T-helper 2 cell treated with Interferon-gamma antibody and Interleukin-4, amounts not matched to agents 100 ng/mL and 5 ng/mL, for 36 hours (primary cell): ENCODE data around the gene STK38L. TPM values are rescaled to one million over a fixed set of nuclear protein-coding genes. Genes with fewer than 3 reads are reported as not detected.

Experiments
- intact Hi-C: fragments of 100-400 bp; cut with micrococcal nuclease; formaldehyde crosslinking; loops from one replicate; pipeline ENCODE4 v1.15.1; 2023
- total RNA-seq: library from RNA; stranded (reverse); gene quantifications from 2 replicates; pipeline ENCODE4 v1.2.3, GENCODE V29; 2022

Gene STK38L
- total RNA-seq, 1 donor from 2014 or later: 19.1 TPM

DNA sequence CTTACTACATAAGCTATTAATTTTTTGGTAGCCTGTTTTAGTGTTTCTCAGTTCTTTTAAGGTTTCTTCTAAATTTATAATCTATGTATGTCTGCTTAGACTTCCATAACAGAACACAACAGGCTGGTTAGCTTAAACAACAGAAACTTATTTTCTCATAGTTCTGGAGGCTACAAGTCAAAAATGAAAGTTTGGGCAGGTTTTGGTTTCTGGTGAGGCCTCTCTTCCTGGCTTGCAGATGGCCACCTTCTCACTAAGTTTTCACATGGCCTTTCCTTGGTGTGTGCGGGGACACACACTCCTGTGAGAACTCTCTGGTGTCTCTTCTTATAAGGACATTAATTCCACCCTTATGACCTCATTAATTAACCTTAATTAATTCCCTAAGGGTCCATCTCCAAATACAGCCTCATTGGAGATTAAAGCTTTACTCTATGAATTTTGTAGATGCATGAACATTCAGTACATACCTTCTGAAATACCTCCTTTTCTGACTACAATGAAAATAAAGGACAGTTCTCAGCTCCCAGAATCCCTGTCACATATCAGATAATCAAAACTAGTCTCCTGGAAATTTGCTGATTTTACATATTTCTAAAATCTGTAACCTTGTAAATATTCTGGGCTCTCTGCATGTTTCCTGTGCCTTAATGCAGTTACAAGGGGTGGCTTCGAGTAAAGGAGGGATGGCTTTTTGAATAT lies 65.4 kb downstream of the STK38L start:
- intact Hi-C loops: loop anchor here (5.0 to 10.0 kb wide), 3 partner anchors 167 to 455 kb away; partner anchors contain the start of genes FGFR1OP2 and INTS13

DNA sequence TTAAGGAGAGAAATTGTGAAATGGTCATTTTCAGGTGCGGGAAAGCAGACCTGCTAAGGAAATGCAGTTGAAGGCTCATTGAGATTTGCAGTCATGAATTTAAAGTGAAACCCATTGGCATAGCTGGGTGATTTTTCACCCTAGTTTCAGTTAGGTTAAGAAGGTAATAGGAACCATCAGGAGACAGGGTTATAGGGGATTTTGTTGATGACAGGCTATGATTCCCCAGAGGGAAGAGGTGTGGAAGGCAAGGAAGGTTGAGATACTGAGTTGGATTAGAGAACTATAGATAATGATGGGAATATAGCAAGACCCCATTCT lies 65.9 kb downstream of the STK38L start:
- intact Hi-C loops: loop anchor here (5.0 to 10.0 kb wide), 3 partner anchors 168 to 455 kb away; partner anchors contain the start of genes FGFR1OP2 and INTS13

GRCh38 chr12:27316947-27317346 lies 72.9 kb downstream of the STK38L start:
- intact Hi-C loops: no loop called here

DNA sequence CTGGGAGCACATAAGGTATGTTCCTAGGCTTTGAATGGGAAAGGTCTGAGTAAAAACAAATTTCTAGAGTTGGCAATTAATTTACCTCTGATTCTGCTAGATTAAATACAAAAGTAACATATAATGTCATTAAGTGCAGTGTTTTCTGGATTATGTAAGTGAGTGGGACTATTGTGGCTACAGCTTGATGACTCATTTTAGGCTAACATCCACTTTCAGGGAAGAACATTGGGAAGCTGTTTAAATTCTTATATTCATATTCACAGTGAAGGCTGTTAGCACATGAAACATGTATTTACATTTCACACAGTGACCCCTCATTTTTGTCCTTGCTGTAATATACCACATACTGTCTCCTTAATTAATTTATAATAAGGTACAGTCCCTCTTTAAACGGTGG lies 75.3 kb downstream of the STK38L start:
- intact Hi-C loops: no loop called here

GRCh38 chr12:27319848-27320247 lies 75.8 kb downstream of the STK38L start:
- intact Hi-C loops: no loop called here

- intact Hi-C loops: no loop called here
Observed at GRCh38 chr12:27324530-27324929, 80.4 kb downstream of the STK38L start.

DNA sequence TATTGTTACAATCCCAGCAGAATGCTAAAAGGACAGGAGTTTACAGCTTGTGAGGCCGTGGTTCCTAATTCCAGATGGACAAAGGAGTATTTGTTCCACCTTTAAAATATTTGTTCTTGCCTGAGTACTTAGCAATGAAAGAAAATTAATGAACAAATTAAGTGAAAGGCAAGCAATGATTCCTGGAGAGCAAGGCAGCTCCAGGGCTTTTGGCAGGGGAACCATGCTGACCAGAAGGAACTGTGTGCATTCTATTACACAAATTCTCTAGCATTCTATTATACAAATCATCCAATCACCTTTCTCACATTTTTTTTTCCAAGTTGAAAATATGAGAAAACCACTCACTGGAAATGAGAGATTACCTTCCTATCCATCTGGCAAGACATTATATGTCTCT lies 86.8 kb downstream of the STK38L start:
- intact Hi-C loops: loop anchor here (5.0 to 10.0 kb wide), 3 partner anchors 51 to 394 kb away; partner anchors contain the start of genes FGFR1OP2, INTS13 and PPFIBP1

DNA sequence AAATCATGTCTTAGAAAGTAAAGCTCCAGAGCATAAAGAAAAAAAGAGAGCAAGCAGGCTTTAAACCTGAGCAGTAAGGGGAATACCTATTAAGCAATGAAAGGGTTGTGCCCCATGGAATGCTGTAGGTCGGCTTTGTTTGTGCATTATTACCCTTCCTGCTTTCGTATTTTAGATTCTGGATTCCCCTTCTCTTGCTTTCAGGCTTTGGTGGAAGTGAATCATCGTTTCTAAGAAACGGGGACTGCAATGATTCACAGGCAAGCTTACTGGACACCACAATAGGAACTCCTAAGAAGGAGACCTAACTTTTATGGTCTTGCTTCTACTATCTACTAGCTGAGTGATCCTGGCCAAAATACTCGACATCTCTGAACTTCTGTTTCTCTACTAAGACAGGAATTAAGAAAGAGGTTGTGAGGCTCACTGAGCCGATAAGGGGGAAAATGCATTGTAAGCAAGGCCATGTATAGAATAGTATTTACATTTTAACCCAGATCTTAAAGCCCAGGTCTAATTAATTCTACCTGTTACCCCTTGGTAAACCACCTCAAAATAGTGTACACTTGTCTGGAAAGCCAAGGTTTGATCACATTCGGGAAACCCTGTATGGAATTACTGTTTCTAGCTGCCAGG lies 87.3 kb downstream of the STK38L start:
- intact Hi-C loops: loop anchor here (5.0 to 10.0 kb wide), 3 partner anchors 51 to 394 kb away; partner anchors contain the start of genes FGFR1OP2, INTS13 and PPFIBP1

GRCh38 chr12:27331927-27332324 lies 87.8 kb downstream of the STK38L start:
- intact Hi-C loops: loop anchor here (2.0 to 10.0 kb wide), 6 partner anchors 50 to 395 kb away; partner anchors contain the start of genes FGFR1OP2, INTS13, MRPS35 and PPFIBP1

DNA sequence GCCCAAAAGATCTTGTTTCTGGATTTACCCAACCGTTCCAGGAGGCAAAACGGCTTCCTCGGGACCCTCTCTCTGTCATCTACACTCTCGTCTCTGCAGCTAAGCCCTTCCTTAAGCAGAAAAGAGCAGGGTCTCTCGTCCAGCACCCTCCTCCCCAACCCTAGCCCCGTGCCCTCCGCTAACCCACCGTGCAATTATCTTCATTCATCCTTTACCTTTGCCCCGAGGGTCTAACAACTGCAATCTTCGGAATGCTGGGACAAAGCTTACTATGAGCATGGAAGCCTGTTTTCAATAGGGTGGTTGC lies 88.3 kb downstream of the STK38L start:
- intact Hi-C loops: loop anchor here (2.0 to 10.0 kb wide), 6 partner anchors 50 to 395 kb away; partner anchors contain the start of genes FGFR1OP2, INTS13, MRPS35 and PPFIBP1

GRCh38 chr12:27332714-27333402 lies 88.8 kb downstream of the STK38L start, which contains the start of gene BMAL2:
Gene BMAL2, plus strand, starts transcription at chr12:27332836. Its CDS starts 237 bp downstream, at chr12:27333073.
- intact Hi-C loops: loop anchor here (2.0 to 10.0 kb wide), 6 partner anchors 49 to 396 kb away; partner anchors contain the start of genes FGFR1OP2, INTS13, MRPS35 and PPFIBP1

DNA sequence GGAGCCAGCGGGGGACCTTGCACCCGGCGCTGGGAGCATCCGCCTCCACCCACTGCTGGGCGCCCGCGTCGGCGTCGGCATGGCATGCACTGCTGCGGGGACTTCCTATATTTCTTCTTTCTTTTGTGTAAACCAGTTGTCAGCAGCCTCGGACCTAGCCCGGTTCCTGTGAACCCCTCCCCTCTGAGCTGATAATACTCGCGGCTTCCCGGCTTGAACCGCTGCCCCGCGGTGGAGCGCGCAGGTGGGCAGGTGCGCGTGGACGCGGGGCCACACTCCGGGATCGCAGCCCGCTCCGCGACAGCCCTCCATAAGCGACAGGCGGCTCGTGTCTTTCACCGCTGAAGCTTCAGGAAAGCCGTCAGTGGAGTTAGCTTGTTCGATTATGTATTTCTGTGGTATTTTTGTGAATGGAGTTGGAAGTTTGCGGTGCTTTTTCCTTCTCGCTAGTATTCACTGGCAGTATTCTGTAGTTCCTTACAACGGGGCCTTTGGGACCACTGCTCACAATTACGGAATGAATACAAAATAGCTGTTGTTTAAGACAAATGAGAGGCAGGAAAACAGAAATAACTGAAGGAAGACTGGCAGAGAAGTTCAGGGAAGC lies 89.4 kb downstream of the STK38L start:
- intact Hi-C loops: loop anchor here (1.0 to 10.0 kb wide), 7 partner anchors 49 to 396 kb away; partner anchors contain the start of genes FGFR1OP2, INTS13, MED21 and MRPS35

DNA sequence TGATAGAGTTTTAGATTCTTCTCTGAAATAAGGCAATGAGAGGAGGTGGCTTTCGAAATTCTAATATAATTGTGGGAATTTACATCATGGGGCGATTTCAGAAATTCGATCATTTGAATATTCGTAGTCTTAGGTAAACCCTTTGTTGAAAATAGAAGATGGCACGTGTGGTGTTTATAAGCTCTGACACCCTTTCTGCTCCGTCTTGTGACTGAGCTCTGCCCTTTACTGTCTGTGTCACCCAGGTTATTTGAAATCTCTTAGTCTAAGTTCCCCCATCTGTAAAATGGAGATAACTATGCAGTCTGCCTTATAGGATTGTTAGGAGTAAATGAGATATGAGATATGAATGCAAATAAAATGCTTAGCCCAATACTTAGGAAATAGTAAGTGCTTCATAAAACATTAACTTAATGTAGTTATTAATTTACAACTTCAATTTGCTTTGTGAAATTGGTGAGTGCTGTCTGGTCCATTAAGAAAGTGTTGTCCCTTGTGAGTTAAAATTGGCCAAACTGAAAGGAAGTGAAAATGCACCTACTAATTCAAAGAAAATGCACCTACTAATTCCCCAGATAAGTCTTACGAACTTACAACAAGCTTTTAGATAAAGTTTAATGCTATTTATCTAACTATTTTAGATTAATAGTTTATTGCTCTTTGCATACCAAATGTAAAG lies 90.1 kb downstream of the STK38L start:
- intact Hi-C loops: loop anchor here (1.0 to 10.0 kb wide), 4 partner anchors 48 to 397 kb away; partner anchors contain the start of genes FGFR1OP2, INTS13, MED21 and PPFIBP1

- intact Hi-C loops: loop anchor here (1.0 to 10.0 kb wide), 4 partner anchors 48 to 397 kb away; partner anchors contain the start of genes FGFR1OP2, INTS13, MED21 and PPFIBP1
Observed at GRCh38 chr12:27334721-27335082, 90.6 kb downstream of the STK38L start.

- intact Hi-C loops: loop anchor here (10.0 kb wide), 1 partner anchor 189 kb away; the partner anchor contains the start of gene PPFIBP1
Observed at GRCh38 chr12:27335364-27336281, 91.5 kb downstream of the STK38L start.

DNA sequence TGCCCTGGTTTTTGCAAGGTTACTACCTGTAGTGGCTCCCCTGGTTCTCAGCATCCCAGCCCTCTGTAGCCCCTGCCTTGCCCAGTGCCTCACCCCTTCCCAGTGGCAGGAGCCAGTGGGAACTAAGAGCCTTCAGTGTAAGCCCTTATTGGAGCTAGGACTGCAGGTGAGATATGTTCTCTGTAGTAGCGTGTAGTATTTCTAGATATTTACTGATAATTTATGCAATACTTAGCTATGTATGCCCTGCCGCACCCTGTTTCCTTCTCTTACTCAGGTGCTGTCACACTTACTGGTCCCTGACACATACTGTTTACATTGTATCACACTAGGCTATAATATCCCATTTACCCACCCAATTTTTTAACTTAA lies 92.2 kb downstream of the STK38L start:
- intact Hi-C loops: loop anchor here (10.0 kb wide), 1 partner anchor 189 kb away; the partner anchor contains the start of gene PPFIBP1

- intact Hi-C loops: loop anchor here (10.0 kb wide), 1 partner anchor 187 kb away; the partner anchor contains the start of gene PPFIBP1
Observed at GRCh38 chr12:27337376-27337775, 93.3 kb downstream of the STK38L start.

DNA sequence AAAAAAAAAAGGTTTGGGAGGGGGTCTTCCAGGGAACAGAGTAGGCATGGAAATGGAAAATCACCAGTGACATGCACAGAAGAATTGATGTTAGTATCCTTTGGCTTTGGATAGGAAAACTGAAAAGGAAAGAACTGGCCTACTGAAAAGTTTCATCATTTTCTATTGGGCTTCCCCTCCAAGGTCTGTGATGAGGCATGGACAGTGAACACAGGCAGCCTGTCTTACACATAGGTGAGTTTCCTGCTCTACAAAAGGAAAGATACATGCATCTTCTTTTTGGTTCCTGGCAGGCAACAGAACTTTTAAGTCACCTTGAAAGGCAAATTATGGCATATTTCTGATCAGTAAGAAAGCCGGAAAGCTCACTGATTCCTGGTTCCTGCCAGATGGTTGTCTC lies 94.4 kb downstream of the STK38L start:
- intact Hi-C loops: loop anchor here (10.0 kb wide), 1 partner anchor 186 kb away; the partner anchor contains the start of gene PPFIBP1

DNA sequence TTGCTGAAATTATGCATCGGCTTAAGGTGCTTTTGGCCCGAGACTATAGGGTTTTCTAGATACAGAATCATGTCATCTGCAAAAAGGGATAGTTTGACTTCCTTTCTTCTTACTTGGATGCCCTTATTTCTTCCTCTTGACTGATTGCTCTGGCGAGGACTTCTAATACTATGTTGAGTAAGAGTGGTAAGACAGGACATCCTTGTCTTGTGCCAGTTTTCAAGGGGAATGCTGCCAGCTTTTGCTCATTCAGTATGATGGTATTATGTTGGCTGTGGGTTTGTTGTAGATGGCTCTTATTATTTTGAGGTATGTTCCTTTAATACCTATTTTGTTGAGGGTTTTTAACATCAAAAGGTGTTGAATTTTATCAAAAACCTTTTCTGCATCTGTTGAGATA lies 96.9 kb downstream of the STK38L start:
- intact Hi-C loops: no loop called here
